ENCODE data around the gene SH3BGRL3.

Gene SH3BGRL3

DNA sequence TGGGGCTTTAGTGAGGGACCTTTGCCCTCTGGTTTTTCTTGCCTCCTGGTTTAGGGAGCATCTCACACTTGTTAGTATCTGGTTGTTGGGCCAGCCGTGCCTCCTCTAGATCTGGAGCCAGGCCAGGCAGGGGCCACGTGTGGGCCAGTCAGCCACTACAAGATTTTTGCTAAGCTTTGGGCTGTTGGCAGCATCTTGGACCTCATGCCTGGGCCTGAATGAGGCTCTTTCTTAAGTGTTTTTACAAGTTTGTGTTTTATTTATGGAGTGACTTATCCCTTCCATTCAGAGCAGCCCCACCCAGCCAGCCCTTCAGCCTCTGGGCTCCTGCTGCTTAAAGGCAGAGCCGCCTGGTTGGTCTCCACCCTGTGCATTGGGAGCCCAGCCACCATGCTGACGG lies 1.6 kb upstream of the SH3BGRL3 start:
- no peak for DNase-seq

DNA sequence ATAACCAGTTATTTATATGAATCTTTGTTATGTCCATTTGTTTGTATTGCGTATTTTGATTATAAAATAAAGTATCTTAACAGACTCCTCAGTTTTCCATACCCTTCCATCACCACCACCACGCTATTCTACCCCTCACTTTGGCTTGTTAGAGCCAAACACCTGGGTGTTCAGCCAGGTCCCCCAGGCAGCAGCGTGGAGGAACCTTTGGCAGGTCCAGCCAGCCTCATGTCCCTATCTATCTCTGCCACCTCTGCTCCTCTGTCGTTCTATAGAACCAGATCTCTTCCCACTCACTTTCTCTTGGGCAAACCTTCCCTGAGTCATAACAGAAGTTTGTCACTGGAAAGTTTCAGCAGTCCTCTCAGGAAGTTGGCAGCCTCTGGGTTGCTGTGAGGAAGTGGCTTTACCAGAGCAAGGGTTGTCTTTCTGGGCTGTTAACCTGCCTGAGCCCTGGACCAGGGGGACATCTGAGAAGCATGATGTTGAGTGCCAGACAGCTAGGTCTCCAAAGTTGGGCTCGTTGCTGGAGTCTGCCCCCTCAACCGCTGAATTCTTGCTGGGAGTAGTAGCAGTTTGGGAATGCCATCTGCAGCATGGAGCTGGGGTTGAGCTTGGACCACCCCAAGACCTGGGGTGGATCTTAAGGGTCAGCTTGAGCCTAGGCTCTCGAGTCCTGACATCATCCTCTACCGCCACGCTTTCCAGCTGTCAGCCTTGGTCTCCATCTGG lies 996 bp upstream of the SH3BGRL3 start:
- no peak for DNase-seq

GRCh38 chr1:26280333-26281042 lies 602 bp downstream of the SH3BGRL3 start:
- DNase-seq, result no peak

GRCh38 chr1:26281091-26281958 lies 1.4 kb downstream of the SH3BGRL3 start:
- DNase-seq, result no peak

DNA sequence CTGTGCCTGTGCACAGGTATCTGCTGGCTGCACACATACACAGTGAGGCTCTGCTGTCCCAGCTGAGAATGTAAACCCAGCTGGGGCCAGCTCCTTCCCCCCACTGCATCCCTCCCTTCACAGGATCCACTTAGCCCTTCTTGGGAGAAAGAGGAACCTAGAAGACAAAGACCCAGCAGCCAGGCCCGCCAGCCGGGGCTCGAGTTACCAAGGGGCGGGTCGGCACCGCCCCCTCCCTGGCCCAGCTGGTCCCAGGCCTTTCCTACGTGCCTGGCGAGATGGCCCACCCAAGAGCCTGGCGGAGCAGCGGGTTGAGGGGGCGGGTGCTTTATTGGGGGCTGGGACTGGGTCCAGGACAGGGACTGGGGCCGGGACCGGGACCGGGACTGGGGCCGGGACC lies 2.1 kb downstream of the SH3BGRL3 start:
- no peak for DNase-seq

DNA sequence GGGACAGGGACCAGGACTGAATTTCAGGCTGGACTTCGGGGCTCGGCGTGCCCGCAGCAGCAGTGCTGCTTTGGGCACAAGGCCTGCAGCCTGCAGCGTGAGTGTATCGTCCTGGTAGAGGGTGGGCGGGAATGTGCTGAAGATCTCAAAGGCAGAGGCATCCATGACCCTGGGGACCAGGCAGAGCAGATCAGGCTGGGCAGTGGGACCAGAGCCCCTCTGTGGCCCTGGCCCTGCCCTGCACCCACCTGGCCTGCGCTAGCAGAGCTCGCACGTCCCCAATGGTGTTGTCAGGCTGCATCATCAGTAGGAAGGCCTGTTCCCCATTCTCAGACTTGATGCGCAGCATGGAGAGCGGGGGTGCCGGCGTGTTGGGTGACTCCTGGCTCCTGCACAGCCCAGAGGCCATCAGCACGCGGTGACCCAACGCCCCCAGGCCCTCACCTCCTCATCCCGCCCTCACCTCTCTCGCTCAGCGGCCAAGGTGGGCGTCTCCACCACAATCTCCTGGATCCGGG lies 2.6 kb downstream of the SH3BGRL3 start:
- no peak for DNase-seq

GRCh38 chr1:26283279-26283853 lies 3.5 kb downstream of the SH3BGRL3 start:
- DNase-seq, result no peak

GRCh38 chr1:26283871-26284596 lies 4.1 kb downstream of the SH3BGRL3 start:
- DNase-seq, result no peak

GRCh38 chr1:26284597-26285347 lies 4.9 kb downstream of the SH3BGRL3 start:
- peak; percentile 76 to 90 (median 85) for DNase-seq

DNA sequence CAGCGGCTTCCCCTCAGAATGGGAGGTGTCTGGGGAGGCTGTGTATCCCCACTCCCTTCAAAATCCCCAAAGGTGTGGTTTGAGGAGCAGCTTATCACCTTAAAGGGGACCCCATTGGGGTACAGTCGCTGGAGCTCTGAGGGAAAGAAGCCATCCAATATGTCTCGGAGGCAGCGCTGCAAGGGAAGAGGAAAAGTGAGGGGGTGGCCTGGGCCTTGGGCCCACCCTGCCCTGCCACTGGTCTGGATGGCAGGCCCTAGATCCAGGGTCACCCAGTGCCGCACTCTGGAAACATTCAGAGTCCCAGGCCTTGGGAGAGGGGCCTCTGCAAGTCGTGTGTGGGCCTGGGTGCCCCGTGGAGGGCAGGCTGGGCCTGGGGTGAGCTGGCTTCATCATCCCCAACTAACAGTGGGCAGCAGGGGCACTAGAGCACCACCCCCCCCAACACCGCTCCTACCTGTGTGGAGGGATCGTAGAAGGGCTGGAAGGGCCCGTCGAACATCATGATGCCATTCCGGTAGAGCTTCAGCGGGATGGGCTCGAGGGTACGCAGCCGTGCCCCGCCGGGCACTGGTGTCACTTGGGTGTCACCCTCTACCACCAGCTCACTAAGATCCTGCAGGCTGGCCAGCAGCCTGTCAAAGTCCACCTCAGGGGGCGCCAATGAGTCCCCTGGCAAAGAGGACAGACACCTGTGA lies 5.6 kb downstream of the SH3BGRL3 start:
- DNase-seq, result no peak

GRCh38 chr1:26286064-26286416 lies 6.2 kb downstream of the SH3BGRL3 start:
- no peak for DNase-seq

DNA sequence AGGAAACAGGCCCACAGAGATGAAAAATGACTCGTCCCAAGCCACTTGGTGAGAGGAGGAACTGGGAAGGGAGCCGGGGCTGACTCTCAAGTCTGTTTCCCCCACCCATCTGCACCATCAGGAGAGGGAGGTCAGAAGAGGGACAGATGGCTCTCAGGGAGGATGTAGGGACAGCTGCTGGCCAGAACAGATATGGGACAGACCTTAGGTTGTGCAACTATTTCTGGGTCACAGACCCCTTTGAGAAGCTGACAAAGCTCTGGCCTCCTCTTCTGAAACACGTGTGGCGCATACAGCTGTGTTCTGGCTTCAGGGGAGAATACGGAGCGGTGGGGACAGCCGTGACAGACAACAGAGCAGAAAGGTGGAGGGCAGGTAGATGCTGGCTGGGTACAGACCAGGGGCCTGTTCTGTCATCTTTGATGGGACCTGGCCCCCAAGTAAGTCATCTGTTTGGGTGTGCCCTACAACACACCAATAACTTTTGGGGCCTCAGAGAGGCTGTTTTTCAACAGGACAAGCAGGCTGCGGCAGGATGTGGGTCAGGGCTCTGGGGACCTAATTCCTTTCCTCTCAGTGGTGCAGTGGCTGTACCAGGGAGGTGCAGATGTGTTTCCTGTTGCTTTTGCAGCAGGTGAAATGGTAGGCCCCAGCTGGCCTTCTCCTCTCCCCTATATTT lies 7.3 kb downstream of the SH3BGRL3 start:
- DNase-seq, result peak in 2 of 4 experiments; percentile 61 to 73

GRCh38 chr1:26287811-26288210 lies 7.9 kb downstream of the SH3BGRL3 start:
- no peak for DNase-seq

GRCh38 chr1:26288311-26288941 lies 8.5 kb downstream of the SH3BGRL3 start:
- DNase-seq, result peak in 3 of 4 experiments; percentile 17 to 36 (median 28)

- peak in 2 of 4 experiments; percentile 17 to 21 for DNase-seq
These were observed 9.5 kb downstream of the SH3BGRL3 start for GRCh38 chr1:26289158-26290059.

DNA sequence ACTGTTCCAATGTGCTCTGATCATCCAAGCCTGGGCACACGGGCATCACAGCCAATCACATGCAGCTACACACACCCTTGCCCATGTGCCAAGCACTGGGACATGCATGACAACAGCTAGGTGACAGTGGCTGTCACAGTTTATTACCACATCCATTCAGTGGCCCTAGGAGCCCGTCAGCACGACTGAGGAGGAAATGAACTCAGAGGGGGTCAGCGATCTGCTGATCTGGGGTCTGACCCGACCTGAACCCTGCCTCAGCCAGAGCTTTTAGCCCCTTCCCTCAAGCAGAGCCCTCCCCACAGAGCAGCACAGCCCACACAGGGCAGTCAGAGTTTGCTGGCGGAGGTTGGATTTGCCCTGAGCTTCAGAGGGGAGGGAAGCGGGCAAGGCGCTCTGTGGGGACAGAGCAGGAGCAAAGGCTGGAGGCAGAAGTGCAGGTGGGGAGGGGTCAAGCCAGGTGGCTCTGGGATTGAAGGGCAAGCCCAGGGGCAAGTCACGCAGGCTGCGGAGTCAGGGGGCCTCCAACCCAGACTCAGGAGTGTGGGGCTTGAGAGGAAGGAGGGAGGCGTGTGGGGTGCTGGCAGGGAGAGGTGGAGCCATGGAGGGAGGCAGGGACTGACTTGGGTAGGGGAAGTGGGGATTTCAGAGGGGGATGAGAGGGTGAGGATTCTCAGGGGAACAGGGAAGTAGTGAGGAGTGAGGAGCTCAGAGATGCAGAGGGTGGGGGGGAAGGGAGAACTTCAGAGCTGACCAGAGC lies 10.4 kb downstream of the SH3BGRL3 start:
- DNase-seq, result no peak

DNA sequence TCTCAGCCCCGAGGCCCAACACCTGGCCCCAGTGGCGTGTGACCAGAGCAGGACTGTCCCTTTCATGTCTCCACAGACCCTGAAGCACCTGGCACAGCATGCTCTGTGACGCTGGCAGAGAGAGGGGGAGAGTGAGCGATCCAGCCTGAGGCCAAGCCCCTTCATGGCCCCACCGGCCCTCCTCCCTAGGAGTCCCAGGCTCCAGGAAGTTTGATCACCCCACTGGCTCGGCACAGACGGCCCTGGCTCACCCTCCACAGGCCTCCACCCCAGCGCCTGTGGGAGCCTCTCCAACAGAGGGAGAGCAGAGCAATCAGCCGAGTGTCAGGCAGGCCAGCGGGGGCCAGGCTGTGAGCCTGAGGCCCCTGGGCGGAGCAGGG lies 11.0 kb downstream of the SH3BGRL3 start:
- DNase-seq, result no peak

- DNase-seq, result no peak
These were observed 11.5 kb downstream of the SH3BGRL3 start for GRCh38 chr1:26291433-26291832.
